Body of pancreas (tissue), 4 donors: ENCODE results near the gene ABCC11. TPM values are rescaled to one million over a fixed set of nuclear protein-coding genes. Genes with fewer than 3 reads are reported as not detected.

ENCODE experiments used
- ATAC-seq: fragments of 150-250 bp; one replicate; pipeline ENCODE4 v1.9.1; 2016
- DNase-seq, 4 donors: peaks; one replicate each; pipeline ENCODE4 v3.0.0-alpha.2; 2019
- H3K27ac ChIP-seq, 4 donors: fragments of 200-600 bp; sonication (generic); 1 replicate in 3 of 4; 2 replicates in 1 of 4; pipeline versions ENCODE4 v1.5.1 to v1.6.1; 2016 to 2019; ENCODE audit warnings: mild to moderate bottlenecking in 1 of 4, mixed read lengths in 1 of 4, moderate library complexity in 1 of 4
- H3K27me3 ChIP-seq, 2 donors: fragments of 200-600 bp; sonication (generic); one replicate each; pipeline ENCODE4 v1.6.0; 2016; ENCODE audit warnings: mild to moderate bottlenecking in 1 of 2
- H3K36me3 ChIP-seq, 2 donors: fragments of 200-600 bp; sonication (generic); replicated peaks in 1 of 2; 2 replicates each; pipeline ENCODE4 v1.5.1; 2016; ENCODE audit warnings: low read depth in 2 of 2; ENCODE audit not compliant: insufficient read depth in 1 of 2
- H3K4me1 ChIP-seq: fragments of 200-600 bp; sonication (generic); one replicate; pipeline ENCODE4 v1.6.0; 2016
- H3K4me3 ChIP-seq, 2 donors: fragments of 200-600 bp; sonication (generic); 1 replicate in 1 of 2; 2 replicates in 1 of 2; pipeline ENCODE4 v1.5.1; 2016 to 2019
- H3K9me3 ChIP-seq, 3 donors: fragments of 200-600 bp; sonication (generic); 1 replicate in 2 of 3; 2 replicates in 1 of 3; pipeline ENCODE4 v1.5.1; 2016
- CTCF ChIP-seq, 7 experiments: fragments of 450-650 bp in 4 of 7; fragments of 200-600 bp in 3 of 7; sonication (generic) in 3 of 7; IDR thresholded peaks; one replicate each; pipeline ENCODE4 v1.5.1; 2016 to 2019; ENCODE audit warnings: antibody characterized with exemption in 7 of 7
- POLR2A ChIP-seq, 3 donors: fragments of 450-650 bp; IDR thresholded peaks; one replicate each; pipeline ENCODE4 v1.6.1; 2016; ENCODE audit warnings: antibody characterized with exemption in 3 of 3, mild to moderate bottlenecking in 2 of 3
- WGBS, 2 donors: methylation state at CpG; one replicate each; pipeline ENCODE4 v1.1.5; 2017; 5-methylcytosine and 5-hydroxymethylcytosine counted together
- intact Hi-C: fragments of 100-400 bp; cut with DNase I; formaldehyde crosslinking; loops from one replicate; pipeline ENCODE4 v1.15.1; 2023
- total RNA-seq, 2 donors: library from RNA; depleted of rRNA; stranded (reverse); fragments of >200 nt; gene quantifications; one replicate each; pipeline ENCODE4 v1.1.0, GENCODE V29; 2016

The ABCC11 gene
- total RNA-seq, 2 donors from 2014 or later, result 0.52 TPM; not detected in 1

GRCh38 chr16:48194828-48195556, 52.3 kb downstream of the ABCC11 start:
- H3K9me3 ChIP-seq, result no peaks in the 10 kb centered on the region
- WGBS, 2 donors, result 28 to 44% methylated on average over 5 of the region's 5 CpGs
- intact Hi-C loops, result no loop called here
- no peaks in the 10 kb centered on the region for H3K27me3 ChIP-seq
- no peak overlapping the region for H3K4me3 ChIP-seq
- no peak overlapping the region for H3K27ac ChIP-seq
- ATAC-seq, result peak; percentile 42
- no peak for TF ChIP-seq POLR2A (IDR thresholded peaks at IDR 0.05)
- no peak for TF ChIP-seq CTCF (IDR thresholded peaks at IDR 0.05)
- DNase-seq, result peak; percentile 29 to 60 (median 43)
- peaks cover 5% of the 10 kb centered on the region for H3K4me1 ChIP-seq
- no peaks in the 10 kb centered on the region for H3K36me3 ChIP-seq

DNA sequence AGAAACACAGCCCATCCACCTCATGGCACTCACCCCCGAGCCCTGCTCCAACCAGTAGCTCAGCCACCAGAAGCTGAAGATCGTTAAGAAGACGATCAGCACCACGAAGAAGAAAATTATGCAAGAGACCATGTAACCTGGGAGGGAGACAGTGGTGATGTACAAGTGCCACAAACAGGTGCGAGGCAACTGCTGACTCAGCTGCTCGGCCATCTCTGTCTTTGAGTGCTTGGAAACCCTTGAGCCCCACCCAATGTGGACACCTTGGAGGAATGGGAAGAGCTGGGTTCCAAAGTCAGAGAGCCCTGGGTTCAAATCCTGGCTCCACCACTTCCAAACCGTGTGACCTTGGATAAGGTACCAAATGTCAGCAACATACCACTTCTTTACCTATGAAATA, 53.5 kb downstream of the ABCC11 start:
- WGBS, 2 donors, result 72 to 93% methylated on average over 7 of the region's 7 CpGs
- ATAC-seq, result no peak
- no peak for DNase-seq
- Histone ChIP-seq H3K36me3 (no peaks in the 10 kb centered on the region), H3K4me1 (peaks cover 5% of the 10 kb centered on the region), H3K27ac (no peak overlapping the region), H3K27me3 (no peaks in the 10 kb centered on the region), H3K9me3 (no peaks in the 10 kb centered on the region), H3K4me3 (no peak overlapping the region)
- TF ChIP-seq CTCF (IDR thresholded peaks at IDR 0.05), result no peak
- no peak for TF ChIP-seq POLR2A (IDR thresholded peaks at IDR 0.05)
- intact Hi-C loops, result no loop called here

- no peaks in the 10 kb centered on the region for H3K36me3 ChIP-seq
- peak in 1 of 4 donors; percentile 29 for DNase-seq
- ATAC-seq, result no peak
- H3K4me3 ChIP-seq, result no peak overlapping the region
- H3K27ac ChIP-seq, result no peak overlapping the region
- H3K9me3 ChIP-seq, result no peaks in the 10 kb centered on the region
- no peaks in the 10 kb centered on the region for H3K27me3 ChIP-seq
- no peak for TF ChIP-seq CTCF (IDR thresholded peaks at IDR 0.05)
- TF ChIP-seq POLR2A (IDR thresholded peaks at IDR 0.05), result no peak
- no peaks in the 10 kb centered on the region for H3K4me1 ChIP-seq
- intact Hi-C loops, result no loop called here
- 75 to 85% methylated on average over 6 of the region's 6 CpGs for WGBS, 2 donors
Observed at GRCh38 chr16:48188449-48189102, 58.8 kb downstream of the ABCC11 start.

GRCh38 chr16:48187779-48188178, 59.6 kb downstream of the ABCC11 start:
- DNase-seq (no peak), ATAC-seq (no peak)
- no peaks in the 10 kb centered on the region for H3K4me1 ChIP-seq
- no peaks in the 10 kb centered on the region for H3K27me3 ChIP-seq
- no peak overlapping the region for H3K4me3 ChIP-seq
- H3K36me3 ChIP-seq, result no peaks in the 10 kb centered on the region
- TF ChIP-seq POLR2A (IDR thresholded peaks at IDR 0.05), result no peak
- no peak for TF ChIP-seq CTCF (IDR thresholded peaks at IDR 0.05)
- 83 to 86% methylated on average over 4 of the region's 4 CpGs for WGBS, 2 donors
- no peak overlapping the region for H3K27ac ChIP-seq
- H3K9me3 ChIP-seq, result no peaks in the 10 kb centered on the region
- intact Hi-C loops, result no loop called here
